ENCODE data around the gene DDR1.
"Not testable (repeated sequence)": the region's sequence is repeated elsewhere in the genome, so short reads cannot be mapped to it uniquely, and the experiment has no call there.

Gene DDR1

GRCh38 chr6:30927080-30927479 lies 42.8 kb downstream of the DDR1 start:
- H3K14ac ChIP-seq (ENCODE audit: low read length); H2BK120ac ChIP-seq (ENCODE audit: low read depth, low read length); H2AK5ac ChIP-seq (ENCODE audit: low read depth, low read length); H3K9ac ChIP-seq (ENCODE audit: low read depth, low read length, poor library complexity); DNase-seq (ENCODE audit: low spot score); H2BK12ac ChIP-seq (ENCODE audit: low read length); H3K4me3 ChIP-seq (ENCODE audit: low read length in 2 of 2); H3K23ac ChIP-seq (ENCODE audit: low read depth, low read length, poor library complexity); H3K79me1 ChIP-seq (ENCODE audit: low read depth, low read length); H3K27ac ChIP-seq (replicated peaks; ENCODE audit: low read length); H3K4ac ChIP-seq (ENCODE audit: low read length); H4K8ac ChIP-seq (ENCODE audit: low read depth, low read length); H3K4me2 ChIP-seq (ENCODE audit: insufficient read depth, low read length, poor library complexity, severe bottlenecking); H3K4me1 ChIP-seq (ENCODE audit: control insufficient read depth in 2 of 2, insufficient read depth in 1 of 2, low read depth in 1 of 2, low read length in 2 of 2); H3K18ac ChIP-seq (ENCODE audit: low read length); H2BK15ac ChIP-seq (ENCODE audit: low read length); H2AFZ ChIP-seq (ENCODE audit: low read length); H2BK5ac ChIP-seq (ENCODE audit: low read length); H4K91ac ChIP-seq (ENCODE audit: low read depth, low read length, poor library complexity); H3K27me3 ChIP-seq (ENCODE audit: control insufficient read depth in 3 of 3, insufficient read depth in 3 of 3, low read depth in 1 of 3, low read length in 3 of 3): not testable (repeated sequence)
- peaks cover 4 to 13% of the 10 kb centered on the region in 2 donors for H3K9me3 ChIP-seq (replicated peaks in 1 of 2; ENCODE audit: control insufficient read depth in 2 of 2, insufficient read depth in 1 of 2, low read depth in 1 of 2, low read length in 2 of 2)
- peaks cover 33 to 56% of the 10 kb centered on the region in 2 donors for H3K36me3 ChIP-seq (replicated peaks in 1 of 2; ENCODE audit: control insufficient read depth in 2 of 2, insufficient read depth in 2 of 2, low read length in 2 of 2)
- no CpG with 5 or more reads among the region's 3 CpGs for WGBS, 2 donors (ENCODE audit: extremely low coverage in 2 of 2, insufficient read length in 2 of 2, insufficient replicate concordance in 1 of 2)

- Histone ChIP-seq H3K4me3 (ENCODE audit: low read length in 2 of 2) (no peak overlapping the region), H2BK5ac (ENCODE audit: low read length) (no peak overlapping the region), H3K9ac (ENCODE audit: low read depth, low read length, poor library complexity) (no peak overlapping the region), H2BK120ac (ENCODE audit: low read depth, low read length) (no peak overlapping the region), H4K91ac (ENCODE audit: low read depth, low read length, poor library complexity) (no peak overlapping the region), H3K4me2 (ENCODE audit: insufficient read depth, low read length, poor library complexity, severe bottlenecking) (no peak overlapping the region), H3K27ac (replicated peaks; ENCODE audit: low read length) (no peak overlapping the region), H3K79me1 (ENCODE audit: low read depth, low read length) (no peaks in the 10 kb centered on the region), H3K9me3 (replicated peaks in 1 of 2; ENCODE audit: control insufficient read depth in 2 of 2, insufficient read depth in 1 of 2, low read depth in 1 of 2, low read length in 2 of 2) (peaks cover 4 to 13% of the 10 kb centered on the region in 2 donors), H3K36me3 (replicated peaks in 1 of 2; ENCODE audit: control insufficient read depth in 2 of 2, insufficient read depth in 2 of 2, low read length in 2 of 2) (peaks cover 20 to 40% of the 10 kb centered on the region in 2 donors), H3K14ac (ENCODE audit: low read length) (no peak overlapping the region), H4K8ac (ENCODE audit: low read depth, low read length) (no peak overlapping the region), H2BK12ac (ENCODE audit: low read length) (no peak overlapping the region), H2BK15ac (ENCODE audit: low read length) (no peak overlapping the region), H3K4me1 (ENCODE audit: control insufficient read depth in 2 of 2, insufficient read depth in 1 of 2, low read depth in 1 of 2, low read length in 2 of 2) (no peaks in the 10 kb centered on the region), H2AFZ (ENCODE audit: low read length) (no peak overlapping the region), H3K27me3 (ENCODE audit: control insufficient read depth in 3 of 3, insufficient read depth in 3 of 3, low read depth in 1 of 3, low read length in 3 of 3) (peaks cover 0 to 2% (median 0%) of the 10 kb centered on the region in 3 experiments), H2AK5ac (ENCODE audit: low read depth, low read length) (no peak overlapping the region), H3K4ac (ENCODE audit: low read length) (no peak overlapping the region), H3K18ac (ENCODE audit: low read length) (no peak overlapping the region), H3K23ac (ENCODE audit: low read depth, low read length, poor library complexity) (no peak overlapping the region)
- DNase-seq (ENCODE audit: low spot score): no peak
- WGBS, 2 donors (ENCODE audit: extremely low coverage in 2 of 2, insufficient read length in 2 of 2, insufficient replicate concordance in 1 of 2): no CpG with 5 or more reads among the region's 3 CpGs
Observed at GRCh38 chr6:30928677-30929076, 44.4 kb downstream of the DDR1 start.

- Histone ChIP-seq H3K4me1 (ENCODE audit: control insufficient read depth in 2 of 2, insufficient read depth in 1 of 2, low read depth in 1 of 2, low read length in 2 of 2) (no peaks in the 10 kb centered on the region), H2BK15ac (ENCODE audit: low read length) (no peak overlapping the region), H2BK120ac (ENCODE audit: low read depth, low read length) (no peak overlapping the region), H3K23ac (ENCODE audit: low read depth, low read length, poor library complexity) (no peak overlapping the region), H2BK12ac (ENCODE audit: low read length) (no peak overlapping the region), H2AK5ac (ENCODE audit: low read depth, low read length) (peak overlapping the region; percentile 13), H3K27ac (replicated peaks; ENCODE audit: low read length) (no peak overlapping the region), H3K36me3 (replicated peaks in 1 of 2; ENCODE audit: control insufficient read depth in 2 of 2, insufficient read depth in 2 of 2, low read length in 2 of 2) (peaks cover 12 to 24% of the 10 kb centered on the region in 2 donors), H3K4ac (ENCODE audit: low read length) (no peak overlapping the region), H2AFZ (ENCODE audit: low read length) (no peak overlapping the region), H3K14ac (ENCODE audit: low read length) (no peak overlapping the region), H3K9ac (ENCODE audit: low read depth, low read length, poor library complexity) (no peak overlapping the region), H3K4me2 (ENCODE audit: insufficient read depth, low read length, poor library complexity, severe bottlenecking) (no peak overlapping the region), H3K79me1 (ENCODE audit: low read depth, low read length) (no peaks in the 10 kb centered on the region), H3K4me3 (ENCODE audit: low read length in 2 of 2) (no peak overlapping the region), H3K27me3 (ENCODE audit: control insufficient read depth in 3 of 3, insufficient read depth in 3 of 3, low read depth in 1 of 3, low read length in 3 of 3) (peaks cover 0 to 16% (median 0%) of the 10 kb centered on the region in 3 experiments), H4K91ac (ENCODE audit: low read depth, low read length, poor library complexity) (no peak overlapping the region), H3K9me3 (replicated peaks in 1 of 2; ENCODE audit: control insufficient read depth in 2 of 2, insufficient read depth in 1 of 2, low read depth in 1 of 2, low read length in 2 of 2) (peaks cover 4 to 13% of the 10 kb centered on the region in 2 donors), H3K18ac (ENCODE audit: low read length) (no peak overlapping the region), H4K8ac (ENCODE audit: low read depth, low read length) (no peak overlapping the region), H2BK5ac (ENCODE audit: low read length) (no peak overlapping the region)
- WGBS, 2 donors (ENCODE audit: extremely low coverage in 2 of 2, insufficient read length in 2 of 2, insufficient replicate concordance in 1 of 2): no CpG with 5 or more reads among the region's 4 CpGs
- DNase-seq (ENCODE audit: low spot score): no peak
Observed at GRCh38 chr6:30930506-30930905, 46.2 kb downstream of the DDR1 start.

- Histone ChIP-seq H2AK5ac (ENCODE audit: low read depth, low read length) (no peak overlapping the region), H3K4me2 (ENCODE audit: insufficient read depth, low read length, poor library complexity, severe bottlenecking) (no peak overlapping the region), H3K36me3 (replicated peaks in 1 of 2; ENCODE audit: control insufficient read depth in 2 of 2, insufficient read depth in 2 of 2, low read length in 2 of 2) (peaks cover 7 to 17% of the 10 kb centered on the region in 2 donors), H3K27me3 (ENCODE audit: control insufficient read depth in 3 of 3, insufficient read depth in 3 of 3, low read depth in 1 of 3, low read length in 3 of 3) (peaks cover 0 to 18% (median 0%) of the 10 kb centered on the region in 3 experiments), H3K4ac (ENCODE audit: low read length) (no peak overlapping the region), H3K18ac (ENCODE audit: low read length) (no peak overlapping the region), H3K4me3 (ENCODE audit: low read length in 2 of 2) (no peak overlapping the region), H3K9me3 (replicated peaks in 1 of 2; ENCODE audit: control insufficient read depth in 2 of 2, insufficient read depth in 1 of 2, low read depth in 1 of 2, low read length in 2 of 2) (peaks cover 4 to 13% of the 10 kb centered on the region in 2 donors), H3K4me1 (ENCODE audit: control insufficient read depth in 2 of 2, insufficient read depth in 1 of 2, low read depth in 1 of 2, low read length in 2 of 2) (peaks cover 0 to 2% of the 10 kb centered on the region in 2 donors), H3K23ac (ENCODE audit: low read depth, low read length, poor library complexity) (no peak overlapping the region), H2BK5ac (ENCODE audit: low read length) (no peak overlapping the region), H4K91ac (ENCODE audit: low read depth, low read length, poor library complexity) (no peak overlapping the region), H3K9ac (ENCODE audit: low read depth, low read length, poor library complexity) (peak overlapping the region; percentile 26), H4K8ac (ENCODE audit: low read depth, low read length) (no peak overlapping the region), H3K27ac (replicated peaks; ENCODE audit: low read length) (no peak overlapping the region), H2AFZ (ENCODE audit: low read length) (peak overlapping the region; percentile 15), H2BK120ac (ENCODE audit: low read depth, low read length) (no peak overlapping the region), H2BK15ac (ENCODE audit: low read length) (peak overlapping the region; percentile 10), H3K14ac (ENCODE audit: low read length) (no peak overlapping the region), H2BK12ac (ENCODE audit: low read length) (no peak overlapping the region), H3K79me1 (ENCODE audit: low read depth, low read length) (no peaks in the 10 kb centered on the region)
- DNase-seq (ENCODE audit: low spot score): no peak
- WGBS, 2 donors (ENCODE audit: extremely low coverage in 2 of 2, insufficient read length in 2 of 2, insufficient replicate concordance in 1 of 2): no CpG with 5 or more reads among the region's 8 CpGs
Observed at GRCh38 chr6:30931272-30931671, 47.0 kb downstream of the DDR1 start.
